ENCODE results near the gene SLC1A7. TPM values are rescaled to one million over a fixed set of nuclear protein-coding genes. Genes with fewer than 3 reads are reported as not detected.

Gene SLC1A7
- total and polyA plus RNA-seq, 2 experiments from 2014 or later, result not detected

DNA sequence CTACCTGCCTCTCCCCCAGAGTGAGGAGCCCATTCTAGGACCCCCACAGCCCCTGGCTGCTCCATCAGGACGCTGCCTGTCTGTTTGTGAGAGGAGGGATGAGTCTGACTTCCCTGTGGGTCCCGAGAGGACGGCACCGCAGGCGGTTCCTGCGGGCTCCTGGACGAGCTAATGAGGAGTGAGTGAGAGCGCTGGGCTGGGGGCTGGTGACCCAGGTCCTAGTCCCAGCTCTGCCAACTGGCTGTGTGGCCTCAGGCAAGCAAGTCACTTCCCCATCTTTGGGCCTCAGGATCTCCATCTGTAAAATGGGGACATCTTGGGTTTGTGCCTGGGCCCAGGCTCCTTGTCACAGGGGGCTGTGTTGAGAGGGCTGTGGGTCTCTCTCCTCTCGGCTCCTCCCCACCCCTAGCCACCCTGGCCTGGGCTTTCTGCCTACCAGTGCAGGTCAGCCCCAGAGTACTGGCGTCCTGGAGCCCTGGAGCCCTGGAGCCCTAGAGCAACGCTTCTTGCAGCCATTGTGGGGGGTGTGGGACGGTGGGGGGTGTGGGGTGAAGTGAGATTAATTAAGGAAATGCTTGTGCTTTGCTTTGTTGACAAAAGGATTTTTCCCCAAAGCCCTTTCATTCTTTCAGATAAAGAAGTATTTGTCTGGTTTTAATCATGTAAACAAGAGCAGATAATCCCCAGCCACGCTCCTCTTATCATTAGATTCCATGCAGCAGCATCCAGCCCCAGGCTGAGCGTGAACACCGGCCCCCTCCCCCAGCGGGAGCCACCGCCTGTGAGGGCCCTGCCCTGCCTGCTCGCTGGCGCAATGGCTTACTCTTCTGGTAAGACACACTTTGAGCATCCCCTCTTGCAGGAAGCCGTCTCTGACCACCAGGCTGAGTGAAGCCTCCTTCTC lies 26.8 kb downstream of the SLC1A7 start:
- TF ChIP-seq, protein P1, sequence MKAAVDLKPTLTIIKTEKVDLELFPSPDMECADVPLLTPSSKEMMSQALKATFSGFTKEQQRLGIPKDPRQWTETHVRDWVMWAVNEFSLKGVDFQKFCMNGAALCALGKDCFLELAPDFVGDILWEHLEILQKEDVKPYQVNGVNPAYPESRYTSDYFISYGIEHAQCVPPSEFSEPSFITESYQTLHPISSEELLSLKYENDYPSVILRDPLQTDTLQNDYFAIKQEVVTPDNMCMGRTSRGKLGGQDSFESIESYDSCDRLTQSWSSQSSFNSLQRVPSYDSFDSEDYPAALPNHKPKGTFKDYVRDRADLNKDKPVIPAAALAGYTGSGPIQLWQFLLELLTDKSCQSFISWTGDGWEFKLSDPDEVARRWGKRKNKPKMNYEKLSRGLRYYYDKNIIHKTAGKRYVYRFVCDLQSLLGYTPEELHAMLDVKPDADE (IDR thresholded peaks at IDR 0.05), result no peak
- Histone ChIP-seq H4K20me1 (replicated peaks; ENCODE audit: insufficient read depth) (no peaks in the 10 kb centered on the region), H3K27me3 (ENCODE audit: insufficient read depth) (no peaks in the 10 kb centered on the region), H3K4me1 (ENCODE audit: insufficient read depth) (peaks cover 10% of the 10 kb centered on the region), H2AFZ (peak overlapping the region; percentile 97), H3K27ac (ENCODE audit: low read depth) (no peak overlapping the region), H3K9me2 (ENCODE audit: insufficient read depth) (no peaks in the 10 kb centered on the region), H3F3A (replicated peaks; ENCODE audit: low read depth) (no peaks in the 10 kb centered on the region), H3K4me3 (no peak overlapping the region), H3K36me3 (ENCODE audit: insufficient read depth) (no peaks in the 10 kb centered on the region), H3K79me2 (replicated peaks; ENCODE audit: insufficient read depth) (no peaks in the 10 kb centered on the region), H3K4me2 (no peak overlapping the region)
- DNase-seq (ENCODE audit: low spot score) (peak; percentile 69), ATAC-seq (peak; percentile 60)
- no peak overlapping the region for H3K27ac Mint-ChIP-seq
- peaks cover 39% of the 10 kb centered on the region for H3K4me1 Mint-ChIP-seq
- H3K27me3 Mint-ChIP-seq (ENCODE audit: insufficient read depth, low read depth, poor library complexity), result peaks cover 11% of the 10 kb centered on the region
- H3K4me3 Mint-ChIP-seq, result no peak overlapping the region
- H3K9me3 Mint-ChIP-seq, result 0 out of 3 replicates have a peak, but pooled peaks cover 5% of the 10 kb centered on the region
- H3K36me3 Mint-ChIP-seq (ENCODE audit: low read depth), result no peaks in the 10 kb centered on the region; the same call in 2 of the 3 replicates

DNA sequence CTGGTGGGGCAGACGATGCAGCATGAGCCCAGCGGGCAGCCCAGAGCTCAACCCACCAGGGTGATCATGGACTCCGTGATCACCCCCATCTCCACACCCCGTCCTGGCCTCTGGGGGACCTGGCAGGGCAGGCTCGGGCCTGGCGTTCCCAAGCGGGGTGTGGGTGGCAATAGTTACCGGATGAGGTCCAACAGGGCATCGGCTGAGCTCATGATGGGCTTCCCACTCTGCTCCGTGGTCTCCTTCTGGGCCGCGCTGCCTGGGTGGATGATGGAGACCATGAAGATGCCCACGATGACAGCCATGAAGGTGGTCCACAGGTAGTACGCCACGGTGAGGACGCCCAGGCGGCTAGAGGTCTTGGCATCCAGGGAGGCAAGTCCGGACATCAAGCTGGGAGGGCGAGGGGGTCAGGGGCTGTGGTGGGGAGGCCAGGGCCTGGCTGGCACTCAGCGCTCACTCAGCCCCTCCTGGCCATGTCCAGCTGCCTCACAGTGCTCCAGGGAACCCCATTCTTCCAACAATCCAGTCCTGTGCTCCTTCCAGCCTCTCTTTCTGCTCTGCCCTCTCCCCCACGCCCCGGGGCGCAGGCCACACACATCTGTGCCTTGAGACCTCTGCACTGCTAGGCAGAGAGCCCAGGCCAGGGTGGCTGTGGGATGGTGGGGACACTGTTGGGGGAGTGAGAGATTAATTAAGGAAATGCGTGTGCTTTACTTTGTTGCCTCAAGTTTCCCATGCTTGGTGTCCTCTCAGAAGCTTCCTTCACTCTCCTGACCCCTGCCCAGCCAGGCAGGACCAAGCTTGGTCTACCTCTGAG lies 27.6 kb downstream of the SLC1A7 start:
- H3K4me1 ChIP-seq (ENCODE audit: insufficient read depth), result peaks cover 8% of the 10 kb centered on the region
- H3K27ac Mint-ChIP-seq, result no peak overlapping the region
- H3K9me3 Mint-ChIP-seq, result 0 out of 3 replicates have a peak, but pooled peaks cover 5% of the 10 kb centered on the region

More for the DNA sequence above, 27.6 kb downstream of the SLC1A7 start:
- Histone ChIP-seq H2AFZ (peak overlapping the region; percentile 97), H3F3A (replicated peaks; ENCODE audit: low read depth) (no peaks in the 10 kb centered on the region), H3K79me2 (replicated peaks; ENCODE audit: insufficient read depth) (no peaks in the 10 kb centered on the region), H3K4me2 (no peak overlapping the region), H3K9me2 (ENCODE audit: insufficient read depth) (no peaks in the 10 kb centered on the region), H3K36me3 (ENCODE audit: insufficient read depth) (no peaks in the 10 kb centered on the region), H3K27ac (ENCODE audit: low read depth) (no peak overlapping the region), H3K27me3 (ENCODE audit: insufficient read depth) (no peaks in the 10 kb centered on the region), H3K4me3 (no peak overlapping the region), H4K20me1 (replicated peaks; ENCODE audit: insufficient read depth) (no peaks in the 10 kb centered on the region)
- H3K4me3 Mint-ChIP-seq, result no peak overlapping the region
- TF ChIP-seq REST (IDR thresholded peaks at IDR 0.05; ENCODE audit: unreplicated experiment), result no peak
- TF ChIP-seq JUNB (IDR thresholded peaks at IDR 0.05; ENCODE audit: unreplicated experiment), result no peak
- no peak for TF ChIP-seq EZH2 (IDR thresholded peaks at IDR 0.05; ENCODE audit: low read depth, unreplicated experiment)
- TF ChIP-seq EZH2phosphoT487 (IDR thresholded peaks at IDR 0.05; ENCODE audit: unreplicated experiment), result no peak
- TF ChIP-seq NANOG (IDR thresholded peaks at IDR 0.05; ENCODE audit: borderline replicate concordance), result no peak
- TF ChIP-seq, protein P1 (IDR thresholded peaks at IDR 0.05), result no peak
- ATAC-seq, result no peak
- peaks cover 7% of the 10 kb centered on the region for H3K27me3 Mint-ChIP-seq (ENCODE audit: insufficient read depth, low read depth, poor library complexity)
- no peak for DNase-seq (ENCODE audit: low spot score)
- peaks cover 31% of the 10 kb centered on the region for H3K4me1 Mint-ChIP-seq
- H3K36me3 Mint-ChIP-seq (ENCODE audit: low read depth), result no peaks in the 10 kb centered on the region; the same call in 2 of the 3 replicates
